Measurements from ENCODE around the gene ITGA11.

DNA sequence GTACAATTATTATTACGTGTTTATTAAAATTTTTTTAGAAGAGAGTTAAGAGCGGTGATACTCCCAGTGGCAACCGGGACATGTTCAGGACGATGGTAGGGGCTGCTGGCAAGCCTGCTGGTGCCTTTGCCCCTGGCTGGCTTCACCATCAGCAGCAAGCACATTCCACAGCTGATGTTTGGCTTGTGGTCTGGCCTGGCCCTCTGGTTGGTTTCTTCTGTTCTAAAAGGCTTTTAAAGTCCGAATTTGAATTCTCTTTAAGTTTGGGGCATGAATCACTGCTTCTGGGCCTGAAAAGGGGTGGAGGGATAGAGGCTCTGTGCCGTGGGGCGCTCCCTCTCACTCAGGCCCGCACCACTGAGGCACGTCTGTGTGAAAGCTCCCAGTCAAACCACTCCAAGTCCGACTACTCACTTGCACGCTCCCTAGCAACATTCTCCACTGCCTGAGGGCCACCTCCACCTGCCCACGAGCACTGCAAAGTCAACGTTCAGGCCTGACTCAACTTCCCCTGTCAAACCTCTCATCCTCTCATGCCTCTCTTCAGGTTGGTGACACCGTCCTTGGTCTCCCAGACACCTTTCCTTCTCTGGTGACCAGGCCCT, 10.1 kb downstream of the ITGA11 start:
- TF ChIP-seq, protein P1, sequence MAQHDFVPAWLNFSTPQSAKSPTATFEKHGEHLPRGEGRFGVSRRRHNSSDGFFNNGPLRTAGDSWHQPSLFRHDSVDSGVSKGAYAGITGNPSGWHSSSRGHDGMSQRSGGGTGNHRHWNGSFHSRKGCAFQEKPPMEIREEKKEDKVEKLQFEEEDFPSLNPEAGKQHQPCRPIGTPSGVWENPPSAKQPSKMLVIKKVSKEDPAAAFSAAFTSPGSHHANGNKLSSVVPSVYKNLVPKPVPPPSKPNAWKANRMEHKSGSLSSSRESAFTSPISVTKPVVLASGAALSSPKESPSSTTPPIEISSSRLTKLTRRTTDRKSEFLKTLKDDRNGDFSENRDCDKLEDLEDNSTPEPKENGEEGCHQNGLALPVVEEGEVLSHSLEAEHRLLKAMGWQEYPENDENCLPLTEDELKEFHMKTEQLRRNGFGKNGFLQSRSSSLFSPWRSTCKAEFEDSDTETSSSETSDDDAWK (CRISPR knock-in tag; IDR thresholded peaks at IDR 0.05), result no peak
- TF ChIP-seq ZNF496 (CRISPR knock-in tag; IDR thresholded peaks at IDR 0.05; ENCODE audit: insufficient replicate concordance), result no peak
- TF ChIP-seq MED1 (CRISPR knock-in tag; IDR thresholded peaks at IDR 0.05), result no peak
